HG02588 (cell line): ENCODE measurements around the gene ZBTB8B.
"Not testable (repeated sequence)": the region's sequence is repeated elsewhere in the genome, so short reads cannot be mapped to it uniquely, and the experiment has no call there.

Experiments
- ATAC-seq: cut with Tn5 transposase; IDR thresholded peaks from one replicate; pipeline ENCODE4 v1.9.1; 2021; ENCODE audit warnings: mild to moderate bottlenecking, moderate library complexity; ENCODE audit not compliant: unreplicated experiment

The ZBTB8B gene

GRCh38 chr1:32464716-32465577 lies at the start of gene ZBTB8B:
TSS of gene ZBTB8B (plus strand) at chr1:32465072. CDS start at chr1:32470625, 5,553 bp downstream.
- ATAC-seq, result no peak

GRCh38 chr1:32421775-32422174 lies 43.1 kb upstream of the ZBTB8B start:
- no peak for ATAC-seq

GRCh38 chr1:32426489-32427255 lies 38.2 kb upstream of the ZBTB8B start:
- ATAC-seq, result no peak

- ATAC-seq, result no peak
These were observed 37.5 kb upstream of the ZBTB8B start for GRCh38 chr1:32427264-32427963.

- ATAC-seq, result no peak
These were observed 33.0 kb upstream of the ZBTB8B start for GRCh38 chr1:32431736-32432400.

GRCh38 chr1:32438136-32438535 lies 26.7 kb upstream of the ZBTB8B start:
- ATAC-seq, result no peak

GRCh38 chr1:32438777-32439176 lies 26.1 kb upstream of the ZBTB8B start:
- ATAC-seq, result not testable (repeated sequence)

- ATAC-seq, result not testable (repeated sequence)
These were observed 23.4 kb upstream of the ZBTB8B start for GRCh38 chr1:32441467-32441866.

GRCh38 chr1:32447469-32448185 lies 17.2 kb upstream of the ZBTB8B start:
- no peak for ATAC-seq

- ATAC-seq, result not testable (repeated sequence)
These were observed 16.6 kb upstream of the ZBTB8B start for GRCh38 chr1:32448186-32448772.

GRCh38 chr1:32448773-32449456 lies 16.0 kb upstream of the ZBTB8B start:
- ATAC-seq, result no peak

GRCh38 chr1:32449457-32449831 lies 15.4 kb upstream of the ZBTB8B start:
- ATAC-seq, result not testable (repeated sequence)

- ATAC-seq, result no peak
These were observed 10.1 kb upstream of the ZBTB8B start for GRCh38 chr1:32454726-32455125.

- no peak for ATAC-seq
These were observed 8.9 kb upstream of the ZBTB8B start for GRCh38 chr1:32455958-32456357.

GRCh38 chr1:32458798-32459197 lies 6.1 kb upstream of the ZBTB8B start:
- not testable (repeated sequence) for ATAC-seq

- not testable (repeated sequence) for ATAC-seq
These were observed 1.9 kb upstream of the ZBTB8B start for GRCh38 chr1:32462977-32463376.

GRCh38 chr1:32464191-32464715 lies 619 bp upstream of the ZBTB8B start:
- ATAC-seq, result no peak

GRCh38 chr1:32465578-32465933 lies 684 bp downstream of the ZBTB8B start:
- no peak for ATAC-seq

- no peak for ATAC-seq
These were observed 1.9 kb downstream of the ZBTB8B start for GRCh38 chr1:32466761-32467160.
